ENCODE measurements around the gene RIN1. TPM values are rescaled to one million over a fixed set of nuclear protein-coding genes. Genes with fewer than 3 reads are reported as not detected.
"Not testable (repeated sequence)": the region's sequence is repeated elsewhere in the genome, so short reads cannot be mapped to it uniquely, and the experiment has no call there.

Gene RIN1
- total RNA-seq, 1 donor from 2014 or later = 0.86 TPM

DNA sequence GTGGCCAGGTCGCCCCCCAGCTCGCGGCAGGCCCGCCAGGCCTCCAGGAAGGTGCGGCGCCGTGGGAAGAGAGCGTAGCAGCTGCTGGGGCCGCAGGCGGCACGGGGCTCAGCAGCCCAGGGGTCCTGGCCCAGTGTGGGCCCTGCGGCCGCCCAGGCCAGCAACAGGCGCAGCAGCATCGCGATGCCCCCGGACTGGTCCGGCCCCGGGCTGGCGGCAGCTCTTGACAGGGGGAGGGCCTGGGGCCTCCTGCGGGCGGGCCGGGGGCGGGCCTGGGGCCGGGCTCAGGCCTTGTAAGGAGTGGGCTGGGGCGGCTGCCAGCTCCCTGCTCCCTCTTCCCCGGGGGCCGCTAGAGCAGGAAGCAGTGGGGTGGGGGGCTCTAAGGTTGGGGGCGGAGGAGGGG, 19.4 kb downstream of the RIN1 start, which contains the start of gene CD248:
Gene CD248 (minus strand): TSS at position 196 of the 403 bp plus-strand sequence. CDS start 17 bp downstream, at position 179.
- DNase-seq (ENCODE audit: low spot score) = no peak
- peaks cover 2% of the 10 kb centered on the region for H3K36me3 Mint-ChIP-seq (ENCODE audit: low read depth)
- intact Hi-C loops (cut with micrococcal nuclease) = no loop called here
- peaks cover 5% of the 10 kb centered on the region for H3K9me3 Mint-ChIP-seq
- H3K27me3 Mint-ChIP-seq (ENCODE audit: insufficient read depth) = peaks cover 11% of the 10 kb centered on the region
- peak within 1 kb of the TSS; percentile 44 for H3K27ac Mint-ChIP-seq
- H3K4me1 Mint-ChIP-seq (ENCODE audit: low read depth) = peaks cover 31% of the 10 kb centered on the region
- peak within 1 kb of the TSS; percentile 7 for H3K4me3 Mint-ChIP-seq

DNA sequence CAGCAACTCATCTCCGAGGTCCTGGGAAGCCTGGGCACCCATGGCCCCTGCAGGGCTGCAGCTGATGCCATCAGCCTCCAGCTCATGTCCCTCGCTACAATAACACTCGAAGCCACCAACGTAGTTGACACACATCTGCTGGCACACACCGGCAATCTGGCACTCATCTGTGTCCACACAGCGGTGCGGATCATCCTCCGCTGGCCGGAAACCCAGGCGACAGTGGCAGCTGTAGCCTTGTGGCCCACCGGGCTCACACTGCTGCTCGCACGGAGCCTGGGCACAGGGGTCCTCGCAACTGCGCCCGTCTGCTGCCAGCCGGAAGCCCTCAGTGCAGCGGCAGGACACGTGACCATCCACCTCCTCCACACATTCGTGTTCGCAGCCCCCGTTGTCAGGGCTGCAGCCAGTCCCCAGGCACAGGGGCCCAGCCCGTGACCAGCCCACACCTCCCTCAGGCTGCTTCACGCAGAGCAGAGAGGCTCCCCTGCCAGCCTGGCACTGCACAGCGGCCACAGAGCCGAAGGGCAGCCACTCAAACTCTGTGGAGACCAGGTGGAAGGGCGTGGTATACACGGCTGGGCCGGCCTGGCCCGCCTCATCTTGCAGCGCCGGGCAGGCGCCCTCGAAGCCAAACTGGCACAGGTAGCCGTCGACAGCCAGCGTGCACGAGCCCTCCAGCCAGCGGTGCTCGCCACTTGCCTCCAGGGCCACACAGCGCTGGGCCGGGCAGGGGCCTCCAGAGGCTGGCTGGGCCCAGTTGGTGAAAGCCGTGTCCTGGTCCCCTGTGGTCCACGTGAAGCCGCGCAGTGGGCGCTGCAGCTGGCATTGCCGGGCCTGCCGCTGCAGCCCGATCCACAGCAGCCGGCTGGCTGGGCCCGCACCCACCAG, 20.1 kb downstream of the RIN1 start:
- Mint-ChIP-seq H3K4me1 (ENCODE audit: low read depth) (peaks cover 37% of the 10 kb centered on the region), H3K27me3 (ENCODE audit: insufficient read depth) (peaks cover 11% of the 10 kb centered on the region), H3K9me3 (peaks cover 5% of the 10 kb centered on the region), H3K27ac (no peak overlapping the region), H3K36me3 (ENCODE audit: low read depth) (peaks cover 2% of the 10 kb centered on the region), H3K4me3 (no peak overlapping the region)
- DNase-seq (ENCODE audit: low spot score) = no peak
- intact Hi-C loops (cut with micrococcal nuclease) = no loop called here

DNA sequence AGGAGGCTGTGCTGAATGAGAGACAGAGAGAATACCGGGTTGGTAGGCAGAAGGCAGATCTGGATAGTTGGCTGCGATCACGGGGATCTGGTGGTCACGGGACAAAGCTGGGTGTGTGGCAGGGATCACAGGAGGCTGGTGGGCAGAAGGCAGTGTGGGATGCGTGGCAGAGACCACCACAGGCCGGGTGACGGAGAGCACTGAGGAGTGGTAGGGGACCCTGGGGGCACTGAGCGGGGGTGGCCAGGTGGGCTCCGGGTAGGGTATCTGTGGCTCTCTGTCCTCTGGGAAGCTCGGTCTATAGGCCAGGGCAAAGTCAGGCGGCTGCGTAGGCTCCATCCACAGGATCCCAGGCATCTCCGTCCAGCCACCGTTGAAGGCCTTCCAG, 20.7 kb downstream of the RIN1 start:
- intact Hi-C loops (cut with micrococcal nuclease) = no loop called here

DNA sequence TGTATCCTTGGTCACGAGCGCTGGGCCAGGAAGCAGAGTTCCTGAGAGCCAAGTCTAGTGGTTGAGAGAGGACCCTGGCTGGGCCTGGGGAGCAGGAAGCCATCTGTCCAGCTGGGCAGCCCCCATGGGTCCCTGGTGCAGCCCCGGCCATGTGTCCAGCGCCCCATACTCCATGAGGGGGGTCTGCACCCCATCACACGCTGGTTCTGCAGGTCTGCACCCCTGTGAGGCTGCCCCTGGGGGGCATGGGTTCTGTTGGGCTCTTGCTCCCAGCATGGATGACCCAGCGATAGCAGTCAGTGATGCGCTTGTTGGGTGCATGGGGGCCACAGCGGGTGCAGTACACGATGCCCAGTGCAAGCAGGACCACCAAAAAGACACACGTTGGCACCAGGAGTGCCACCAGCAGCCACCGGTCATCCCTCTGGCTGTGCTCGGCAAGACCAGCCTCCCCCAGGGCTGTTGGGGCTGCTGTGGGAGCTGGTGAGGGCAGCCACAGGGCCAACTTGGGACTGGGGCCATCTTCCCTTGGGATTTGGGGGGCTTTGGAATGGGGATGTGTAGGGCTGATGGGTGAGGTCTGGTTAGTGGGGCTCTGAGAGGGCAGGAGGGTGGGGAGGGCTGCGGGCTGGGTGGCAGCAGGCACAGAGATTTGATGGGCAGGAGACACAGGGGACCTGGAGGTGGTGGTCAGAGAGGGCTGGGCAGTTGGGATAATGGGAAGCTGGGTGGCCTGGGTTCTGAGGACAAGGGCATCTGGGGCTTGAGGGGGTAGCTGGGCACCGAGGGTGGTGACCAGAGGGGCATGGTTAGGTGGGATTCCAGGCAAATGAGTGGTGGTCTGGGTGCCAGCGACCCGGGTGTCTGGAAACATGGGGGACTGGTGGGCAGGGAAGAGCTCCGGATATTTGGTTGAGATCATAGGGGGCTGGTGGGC, 21.4 kb downstream of the RIN1 start:
- Mint-ChIP-seq H3K4me3 (peak overlapping the region; percentile 2), H3K36me3 (ENCODE audit: low read depth) (no peaks in the 10 kb centered on the region), H3K27me3 (ENCODE audit: insufficient read depth) (peaks cover 9% of the 10 kb centered on the region), H3K27ac (no peak overlapping the region), H3K4me1 (ENCODE audit: low read depth) (peaks cover 37% of the 10 kb centered on the region), H3K9me3 (peaks cover under 1% of the 10 kb centered on the region)
- DNase-seq (ENCODE audit: low spot score) = no peak
- intact Hi-C loops (cut with micrococcal nuclease) = no loop called here

More for the DNA sequence above, 20.7 kb downstream of the RIN1 start:
- Mint-ChIP-seq H3K4me1 (ENCODE audit: low read depth) (peaks cover 37% of the 10 kb centered on the region), H3K27me3 (ENCODE audit: insufficient read depth) (peaks cover 9% of the 10 kb centered on the region), H3K4me3 (peak overlapping the region; percentile 2), H3K27ac (no peak overlapping the region), H3K9me3 (peaks cover 5% of the 10 kb centered on the region), H3K36me3 (ENCODE audit: low read depth) (peaks cover 2% of the 10 kb centered on the region)
- no peak for DNase-seq (ENCODE audit: low spot score)

DNA sequence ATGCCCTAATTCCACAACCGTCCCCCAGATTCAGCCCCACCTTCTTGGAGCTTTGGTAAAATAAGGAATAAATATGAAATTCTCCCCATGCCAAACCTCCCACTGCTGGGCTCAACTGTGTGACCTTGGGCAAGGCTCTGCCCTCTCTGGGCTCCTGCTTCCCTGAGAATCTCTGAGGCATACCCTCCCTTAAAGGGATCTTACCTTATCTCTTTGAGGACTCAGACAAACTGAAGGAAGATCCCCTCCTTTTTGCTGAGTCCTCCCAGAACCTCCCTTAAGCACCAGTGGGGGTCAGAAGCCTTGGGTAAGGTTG, 22.1 kb downstream of the RIN1 start:
- Mint-ChIP-seq H3K4me1 (ENCODE audit: low read depth) (peaks cover 33% of the 10 kb centered on the region), H3K36me3 (ENCODE audit: low read depth) (no peaks in the 10 kb centered on the region), H3K9me3 (no peaks in the 10 kb centered on the region), H3K4me3 (peak overlapping the region; percentile 48), H3K27ac (peak overlapping the region; percentile 61), H3K27me3 (ENCODE audit: insufficient read depth) (peaks cover 7% of the 10 kb centered on the region)
- intact Hi-C loops (cut with micrococcal nuclease) = no loop called here
- no peak for DNase-seq (ENCODE audit: low spot score)

DNA sequence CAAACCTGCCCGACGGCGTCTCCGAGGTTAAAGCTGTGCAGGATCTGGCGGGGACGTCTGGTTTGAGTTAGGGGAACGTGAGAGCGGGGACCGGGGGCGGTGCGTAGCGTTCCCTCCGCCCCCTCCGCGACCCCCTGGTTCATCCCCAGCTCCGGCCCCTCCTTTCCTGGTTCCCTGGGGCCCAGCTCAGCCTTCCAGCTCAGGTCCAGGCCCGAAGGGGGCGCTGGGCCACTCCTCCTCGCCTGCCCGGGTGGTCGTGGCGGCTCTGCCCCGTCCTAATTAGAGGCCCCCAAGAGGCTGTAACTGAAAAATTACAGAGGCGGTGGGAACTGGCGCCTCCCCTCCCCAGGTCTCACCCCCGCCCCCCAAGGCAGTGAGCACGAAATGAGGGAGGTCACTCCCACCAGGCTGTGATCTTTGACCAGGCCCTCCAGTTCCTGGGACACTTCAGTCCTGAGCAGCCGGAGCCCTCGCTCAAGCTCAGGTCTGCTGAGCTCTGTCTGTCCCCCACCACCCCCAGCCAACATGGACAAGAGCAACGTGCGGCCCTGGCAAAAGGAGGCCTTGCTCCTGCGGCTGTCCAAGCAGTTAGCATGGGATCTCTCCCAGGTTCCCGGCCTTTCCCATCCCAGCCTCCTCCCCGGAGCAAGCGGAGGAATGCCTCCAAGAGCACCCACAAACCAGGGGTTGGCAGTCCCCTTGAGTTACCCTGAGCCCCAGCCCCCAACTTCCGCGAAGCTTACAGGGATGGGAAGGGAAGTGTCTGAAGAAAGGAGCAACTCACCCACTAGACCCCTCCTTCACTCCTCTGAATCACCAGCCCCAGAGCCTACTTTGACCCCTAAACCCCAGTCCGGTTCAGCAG, 22.7 kb downstream of the RIN1 start:
- no peak for DNase-seq (ENCODE audit: low spot score)
- Mint-ChIP-seq H3K4me3 (peak overlapping the region; percentile 95), H3K36me3 (ENCODE audit: low read depth) (no peaks in the 10 kb centered on the region), H3K4me1 (ENCODE audit: low read depth) (peaks cover 27% of the 10 kb centered on the region), H3K27me3 (ENCODE audit: insufficient read depth) (peaks cover 7% of the 10 kb centered on the region), H3K27ac (peak overlapping the region; percentile 94), H3K9me3 (no peaks in the 10 kb centered on the region)
- intact Hi-C loops (cut with micrococcal nuclease) = loop anchor here (2.0 kb wide), 2 partner anchors 125 to 363 kb away; partner anchors contain the start of genes MRPL11 and RBM4B

DNA sequence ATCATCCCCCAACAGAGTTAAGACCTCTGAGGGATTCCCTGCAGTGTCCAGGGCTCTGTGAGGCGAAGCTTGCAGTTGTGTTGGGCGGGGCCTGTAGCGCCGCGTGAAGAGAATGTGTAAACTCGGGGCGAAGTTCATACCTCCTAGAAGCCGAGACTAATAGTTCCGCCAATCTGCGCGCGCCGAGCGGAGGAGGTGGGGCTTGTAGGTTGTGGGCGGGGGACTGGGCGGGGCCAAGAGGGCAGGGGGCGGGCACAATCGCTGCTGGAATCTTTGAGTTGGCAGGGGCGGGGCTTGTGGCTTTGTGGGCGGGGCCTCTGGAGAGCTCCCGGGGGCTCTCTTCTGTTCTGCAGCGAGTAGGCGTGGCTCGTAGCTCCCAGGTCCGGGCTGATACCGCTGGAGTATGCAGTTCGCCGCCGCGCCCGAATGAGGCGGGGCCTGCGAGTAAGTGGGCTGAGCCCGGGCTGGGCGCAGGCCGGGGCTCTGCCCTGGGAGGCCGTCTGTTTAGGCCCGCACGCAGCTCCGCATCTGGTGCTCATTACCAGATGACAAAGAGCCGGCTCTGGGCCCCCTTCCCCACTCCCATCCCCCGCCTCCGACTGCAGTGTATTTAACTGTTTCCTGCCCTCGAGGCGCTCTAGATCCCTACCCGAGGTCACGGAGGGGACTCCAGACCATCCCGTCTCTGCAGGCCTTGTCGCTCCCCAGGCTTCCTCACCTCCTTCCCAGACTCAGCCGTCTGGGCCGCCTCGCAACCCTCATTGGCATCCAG, 23.5 kb downstream of the RIN1 start:
- intact Hi-C loops (cut with micrococcal nuclease) = loop anchor here (1.0 to 2.0 kb wide), 10 partner anchors 16 to 364 kb away; partner anchors contain the start of genes BRMS1, MRPL11, PELI3 and RAB1B
- H3K27me3 Mint-ChIP-seq (ENCODE audit: insufficient read depth) = peaks cover 3% of the 10 kb centered on the region
- H3K27ac Mint-ChIP-seq = peak overlapping the region; percentile 94
- H3K4me1 Mint-ChIP-seq (ENCODE audit: low read depth) = peaks cover 20% of the 10 kb centered on the region
- no peaks in the 10 kb centered on the region for H3K9me3 Mint-ChIP-seq
- DNase-seq (ENCODE audit: low spot score) = peak; percentile 95
- H3K36me3 Mint-ChIP-seq (ENCODE audit: low read depth) = no peaks in the 10 kb centered on the region
- peak overlapping the region; percentile 95 for H3K4me3 Mint-ChIP-seq

DNA sequence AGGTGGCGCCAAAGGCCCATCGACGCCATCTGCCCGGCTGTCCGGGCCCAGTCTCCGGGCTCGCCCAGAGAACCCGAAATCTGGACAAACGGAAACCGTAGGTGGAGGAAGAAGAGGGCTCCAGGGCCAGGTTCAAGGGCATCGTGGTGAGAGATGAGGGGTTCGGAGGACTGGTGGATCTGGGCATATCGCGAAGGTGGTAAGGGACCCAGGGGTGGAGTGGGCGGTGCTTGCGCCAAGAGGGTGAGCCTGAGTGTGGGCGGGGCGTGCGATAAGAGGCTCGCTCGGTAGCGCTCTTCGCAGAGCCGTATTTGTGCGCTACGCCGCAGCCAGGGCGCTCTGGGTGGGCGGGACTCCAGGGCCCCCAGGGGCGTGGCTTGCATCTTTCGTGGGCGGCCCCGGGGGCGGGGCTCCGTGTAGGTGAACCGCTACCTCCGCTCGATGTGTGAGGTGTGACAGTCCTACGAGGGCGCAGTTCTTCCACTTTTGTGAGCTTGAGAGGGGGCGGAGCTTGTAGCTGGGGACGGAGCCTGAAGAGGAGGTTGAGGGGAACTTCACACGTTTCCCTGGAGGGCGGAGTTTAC, 24.2 kb downstream of the RIN1 start:
- Mint-ChIP-seq H3K27me3 (ENCODE audit: insufficient read depth) (peaks cover 3% of the 10 kb centered on the region), H3K27ac (peak overlapping the region; percentile 94), H3K9me3 (no peaks in the 10 kb centered on the region), H3K36me3 (ENCODE audit: low read depth) (no peaks in the 10 kb centered on the region), H3K4me3 (peak overlapping the region; percentile 95), H3K4me1 (ENCODE audit: low read depth) (peaks cover 14% of the 10 kb centered on the region)
- DNase-seq (ENCODE audit: low spot score) = peak; percentile 93
- intact Hi-C loops (cut with micrococcal nuclease) = loop anchor here (1.0 to 2.0 kb wide), 10 partner anchors 16 to 365 kb away; partner anchors contain the start of genes BRMS1, MRPL11, PELI3 and RAB1B

DNA sequence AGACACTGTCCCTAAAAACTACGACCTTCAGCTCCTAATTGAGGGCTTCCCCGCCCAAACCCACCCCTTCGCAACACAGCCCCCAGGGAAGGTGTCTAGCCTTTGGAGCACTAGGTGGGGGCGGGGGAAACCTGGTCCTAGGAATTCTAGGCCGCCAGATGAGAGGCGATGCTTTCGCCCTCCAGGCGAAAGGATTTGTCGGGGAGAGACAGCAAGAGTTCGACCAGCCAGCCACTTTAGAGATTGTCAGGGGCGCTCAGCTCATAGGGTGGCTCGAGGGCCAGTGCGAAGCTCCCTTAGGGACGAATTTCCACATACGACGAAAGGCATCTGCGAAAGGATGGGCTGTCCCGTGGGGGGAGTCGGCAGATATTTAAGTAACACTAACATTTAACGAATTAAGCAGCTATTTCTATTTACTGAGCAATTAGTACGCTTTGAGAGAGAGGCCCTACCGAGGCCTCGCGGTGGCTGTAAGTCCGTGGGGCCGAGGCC, 24.7 kb downstream of the RIN1 start:
- no peaks in the 10 kb centered on the region for H3K36me3 Mint-ChIP-seq (ENCODE audit: low read depth)
- peaks cover 3% of the 10 kb centered on the region for H3K27me3 Mint-ChIP-seq (ENCODE audit: insufficient read depth)
- DNase-seq (ENCODE audit: low spot score) = no peak
- no peaks in the 10 kb centered on the region for H3K9me3 Mint-ChIP-seq
- H3K4me1 Mint-ChIP-seq (ENCODE audit: low read depth) = peaks cover 14% of the 10 kb centered on the region
- peak overlapping the region; percentile 94 for H3K27ac Mint-ChIP-seq
- intact Hi-C loops (cut with micrococcal nuclease) = no loop called here
- H3K4me3 Mint-ChIP-seq = peak overlapping the region; percentile 95

DNA sequence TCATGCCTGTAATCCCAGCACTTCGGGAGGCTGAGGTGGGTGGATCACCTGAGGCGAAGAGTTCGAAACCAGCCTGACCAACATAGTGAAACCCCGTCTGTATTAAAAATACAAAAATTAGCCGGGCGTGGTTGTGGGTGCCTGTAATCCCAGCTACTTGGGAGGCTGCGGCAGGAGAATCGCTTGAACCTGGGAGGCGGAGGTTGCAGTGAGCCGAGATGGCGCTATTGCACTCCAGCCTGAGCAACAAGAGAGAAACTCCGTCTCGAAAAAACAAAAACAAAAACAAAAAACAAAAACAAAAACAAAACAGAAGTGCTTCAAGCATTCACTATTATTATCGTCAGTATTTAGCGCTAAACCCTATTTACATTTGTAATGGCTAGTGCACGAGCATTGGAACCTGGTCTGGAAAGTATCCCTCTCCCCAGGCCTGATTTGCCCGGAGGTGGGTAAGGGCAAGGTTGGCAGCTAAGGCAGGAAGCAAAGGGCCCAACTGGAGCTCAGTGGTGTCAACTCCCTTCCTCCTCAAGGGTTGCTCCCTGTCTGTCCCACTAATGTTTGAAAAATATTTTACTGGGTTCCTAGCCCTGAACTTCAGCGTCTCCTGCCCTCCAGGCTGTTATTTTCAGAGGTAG, 25.3 kb downstream of the RIN1 start:
- DNase-seq (ENCODE audit: low spot score); H3K9me3 Mint-ChIP-seq; H3K27me3 Mint-ChIP-seq (ENCODE audit: insufficient read depth); H3K36me3 Mint-ChIP-seq (ENCODE audit: low read depth); H3K27ac Mint-ChIP-seq; intact Hi-C loops (cut with micrococcal nuclease); H3K4me3 Mint-ChIP-seq: not testable (repeated sequence)
- peaks cover 14% of the 10 kb centered on the region for H3K4me1 Mint-ChIP-seq (ENCODE audit: low read depth)

DNA sequence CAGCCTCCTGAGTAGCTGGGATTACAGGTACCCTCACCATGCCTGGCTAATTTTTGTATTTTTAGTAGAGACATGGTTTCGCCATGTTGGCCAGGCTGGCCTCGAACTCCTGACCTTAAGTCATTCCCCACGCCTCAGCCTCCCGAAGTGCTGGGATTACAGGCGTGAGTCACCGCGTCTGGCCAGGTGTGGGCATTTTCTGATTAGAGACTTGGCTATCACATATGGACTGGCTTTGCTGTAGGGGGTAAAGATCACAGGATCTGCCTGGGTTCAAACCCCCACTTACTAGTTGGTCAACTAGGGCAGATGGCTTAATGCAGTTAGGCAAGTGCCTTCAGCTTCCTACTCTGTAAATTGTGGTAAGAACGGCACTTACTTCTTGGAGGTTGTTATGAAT, 25.9 kb downstream of the RIN1 start:
- H3K4me1 Mint-ChIP-seq (ENCODE audit: low read depth) = peaks cover 14% of the 10 kb centered on the region
- no peaks in the 10 kb centered on the region for H3K36me3 Mint-ChIP-seq (ENCODE audit: low read depth)
- no peak for DNase-seq (ENCODE audit: low spot score)
- H3K27ac Mint-ChIP-seq = no peak overlapping the region
- no peaks in the 10 kb centered on the region for H3K9me3 Mint-ChIP-seq
- intact Hi-C loops (cut with micrococcal nuclease) = no loop called here
- H3K27me3 Mint-ChIP-seq (ENCODE audit: insufficient read depth) = peaks cover under 1% of the 10 kb centered on the region
- H3K4me3 Mint-ChIP-seq = no peak overlapping the region

All from activated T-helper 1 cell treated with anti-CD3 and anti-CD28 coated beads, Interleukin-12 subunit alpha, Interleukin-12 subunit beta, Interleukin-2, Interleukin-4 antibody, amounts not matched to agents 30 ng/mL and 10 ng/mL and 1 ng/mL, durations not matched to agents 14 hours and 24 hours and 36 hours (primary cell).